H1 (cell line): ENCODE results near the gene BAG2. TPM values are rescaled to one million over a fixed set of nuclear protein-coding genes. Genes with fewer than 3 reads are reported as not detected.

Experiments used
- CTCF ChIA-PET: fragments of 300-600 bp; sonication (Branson Sonifier 250); formaldehyde crosslinking; loops from one replicate; lab custom pipeline; 2021; ENCODE audit not compliant: partially characterized antibody; lab: Charles Lee
- POLR2A ChIA-PET: fragments of 300-600 bp; sonication (Branson Sonifier 250); formaldehyde crosslinking; loops from one replicate; lab custom pipeline; 2021; ENCODE audit warnings: inconsistent platforms; ENCODE audit not compliant: partially characterized antibody; lab: Charles Lee
- DNase-seq, 2 experiments: peaks; one replicate each; pipeline versions ENCODE4 v3.0.0 to v3.0.0-alpha.2; 2010 to 2022; ENCODE audit warnings: low spot score in 2 of 2, low read depth in 1 of 2, mixed read lengths in 1 of 2
- FAIRE-seq: peaks from 2 replicates; lab custom pipeline; 2011; peaks lifted over from hg19 to GRCh38; lab: Jason Lieb, UNC
- H2AFZ ChIP-seq: 2 replicates; pipeline ENCODE4 v1.8.1; 2012; ENCODE audit warnings: low read length, inconsistent platforms
- H2AK5ac ChIP-seq: 2 replicates; pipeline ENCODE4 v1.6.1; 2013; ENCODE audit warnings: low read depth, low read length
- H2BK120ac ChIP-seq: replicated peaks from 2 replicates; pipeline ENCODE3; 2013; ENCODE audit warnings: low read depth, low read length, inconsistent platforms
- H2BK12ac ChIP-seq: 2 replicates; pipeline ENCODE4 v1.6.1; 2013; ENCODE audit warnings: low read depth, low read length
- H2BK15ac ChIP-seq: 2 replicates; pipeline ENCODE4 v1.6.1; 2013; ENCODE audit warnings: low read length
- H2BK20ac ChIP-seq: 2 replicates; pipeline ENCODE4 v1.6.1; 2013; ENCODE audit warnings: low read length
- H2BK5ac ChIP-seq: 2 replicates; pipeline ENCODE4 v1.6.1; 2013; ENCODE audit warnings: low read depth, low read length
- H3K14ac ChIP-seq: 2 replicates; pipeline ENCODE4 v1.6.1; 2013; ENCODE audit warnings: inconsistent platforms; ENCODE audit not compliant: insufficient read length
- H3K18ac ChIP-seq: 2 replicates; pipeline ENCODE4 v1.6.1; 2013; ENCODE audit warnings: low read length; ENCODE audit errors: extremely low read depth
- H3K23ac ChIP-seq: 2 replicates; pipeline ENCODE4 v1.6.1; 2013; ENCODE audit warnings: inconsistent platforms; ENCODE audit not compliant: insufficient read length
- H3K23me2 ChIP-seq: 2 replicates; pipeline ENCODE4 v1.6.1; 2013; ENCODE audit warnings: low read depth, low read length
- H3K27ac ChIP-seq: 2 replicates; pipeline ENCODE4 v1.6.1; 2011; ENCODE audit warnings: low read depth, low read length, inconsistent platforms
- H3K27me3 ChIP-seq, 4 experiments: replicated peaks in 1 of 4; 1 replicate in 1 of 4; 2 replicates in 3 of 4; pipeline versions ENCODE4 v1.6.1 to v1.8.1; 2011 to 2013; ENCODE audit warnings: low read length in 3 of 4, mild to moderate bottlenecking in 3 of 4, inconsistent platforms in 2 of 4, mixed read lengths in 2 of 4, moderate library complexity in 1 of 4; ENCODE audit not compliant: control insufficient read depth in 3 of 4, insufficient read depth in 3 of 4; ENCODE audit errors: extremely low read depth in 1 of 4
- H3K36me3 ChIP-seq, 4 experiments: 2 replicates each; pipeline versions ENCODE4 v1.6.1 to v1.8.1; 2011 to 2013; ENCODE audit warnings: mild to moderate bottlenecking in 4 of 4, low read length in 3 of 4, moderate library complexity in 2 of 4, control low read depth in 1 of 4, inconsistent platforms in 1 of 4; ENCODE audit not compliant: insufficient read depth in 4 of 4, control insufficient read depth in 2 of 4
- H3K4ac ChIP-seq: replicated peaks from 2 replicates; pipeline ENCODE3; 2013; ENCODE audit warnings: low read length, low read depth, mixed read lengths, inconsistent platforms; ENCODE audit not compliant: insufficient read length
- H3K4me1 ChIP-seq, 4 experiments: replicated peaks in 1 of 4; 1 replicate in 1 of 4; 2 replicates in 3 of 4; pipeline versions ENCODE4 v1.6.1 to v1.8.1; 2011 to 2013; ENCODE audit warnings: low read length in 3 of 4, inconsistent platforms in 2 of 4, mixed read lengths in 1 of 4; ENCODE audit not compliant: insufficient read depth in 4 of 4, control insufficient read depth in 3 of 4
- H3K4me2 ChIP-seq, 2 experiments: 2 replicates each; pipeline versions ENCODE4 v1.6.1 to v1.8.1; 2011 to 2013; ENCODE audit warnings: low read depth in 2 of 2, low read length in 2 of 2, control low read depth in 1 of 2, inconsistent platforms in 1 of 2, mild to moderate bottlenecking in 1 of 2; ENCODE audit not compliant: insufficient read depth in 1 of 2
- H3K4me3 ChIP-seq, 4 experiments: fragments of 200-600, 300-600 bp in 1 of 4; sonication (generic), shearing (Covaris generic), sonication (Bioruptor Twin) in 1 of 4; 2 replicates each; pipeline versions ENCODE4 v1.5.1 to v1.8.1; 2011 to 2016; ENCODE audit warnings: low read length in 4 of 4, low read depth in 3 of 4, control low read depth in 2 of 4, inconsistent platforms in 2 of 4, mild to moderate bottlenecking in 2 of 4, mixed read lengths in 1 of 4, moderate library complexity in 1 of 4; ENCODE audit not compliant: insufficient read depth in 2 of 4; ENCODE audit errors: extremely low read depth in 1 of 4
- H3K56ac ChIP-seq: replicated peaks from 2 replicates; pipeline ENCODE3; 2013; ENCODE audit warnings: low read depth, mild to moderate bottlenecking, mixed read lengths, low read length, inconsistent platforms; ENCODE audit not compliant: insufficient read length
- H3K79me1 ChIP-seq: 2 replicates; pipeline ENCODE4 v1.6.1; 2013; ENCODE audit warnings: low read depth, low read length, control low read depth
- H3K79me2 ChIP-seq, 2 experiments: 2 replicates each; pipeline versions ENCODE4 v1.6.1 to v1.8.1; 2012 to 2013; ENCODE audit warnings: low read length in 2 of 2, mild to moderate bottlenecking in 2 of 2, inconsistent platforms in 1 of 2; ENCODE audit not compliant: insufficient read depth in 2 of 2, control insufficient read depth in 1 of 2
- H3K9ac ChIP-seq, 4 experiments: replicated peaks in 1 of 4; 1 replicate in 1 of 4; 2 replicates in 3 of 4; pipeline versions ENCODE4 v1.6.1 to v1.8.1; 2011 to 2013; ENCODE audit warnings: low read depth in 3 of 4, low read length in 3 of 4, control low read depth in 2 of 4, mild to moderate bottlenecking in 2 of 4, moderate library complexity in 2 of 4, inconsistent platforms in 1 of 4; ENCODE audit errors: extremely low read depth in 1 of 4
- H3K9me3 ChIP-seq, 2 experiments: 2 replicates each; pipeline versions ENCODE4 v1.6.1 to v1.8.1; 2012 to 2013; ENCODE audit warnings: mild to moderate bottlenecking in 2 of 2, moderate library complexity in 2 of 2, control low read depth in 1 of 2, inconsistent platforms in 1 of 2, low read depth in 1 of 2, low read length in 1 of 2, mixed read lengths in 1 of 2; ENCODE audit not compliant: insufficient read depth in 2 of 2
- H4K20me1 ChIP-seq, 2 experiments: replicated peaks in 1 of 2; 2 replicates each; pipeline versions ENCODE3 to v1.8.1; 2011 to 2013; ENCODE audit warnings: inconsistent platforms in 2 of 2, low read length in 2 of 2, mild to moderate bottlenecking in 1 of 2; ENCODE audit not compliant: insufficient read depth in 2 of 2, control insufficient read depth in 1 of 2
- H4K5ac ChIP-seq: 2 replicates; pipeline ENCODE4 v1.6.1; 2013; ENCODE audit warnings: low read length, low read depth, mixed read lengths, inconsistent platforms; ENCODE audit not compliant: insufficient read length
- H4K8ac ChIP-seq: 2 replicates; pipeline ENCODE4 v1.8.0; 2013; ENCODE audit warnings: mild to moderate bottlenecking, moderate library complexity, low read length, inconsistent platforms; ENCODE audit not compliant: insufficient read depth; ENCODE audit errors: extremely low read depth
- H4K91ac ChIP-seq: replicated peaks from 2 replicates; pipeline ENCODE3; 2013; ENCODE audit warnings: low read length, mixed read lengths, inconsistent platforms; ENCODE audit not compliant: insufficient read length
- CEBPB ChIP-seq: IDR thresholded peaks from 2 replicates; pipeline ENCODE4 v1.6.1; 2012; ENCODE audit warnings: low read depth, low read length
- EGR1 ChIP-seq: IDR thresholded peaks from 2 replicates; pipeline ENCODE4 v1.6.1; 2011; ENCODE audit warnings: low read depth, low read length, borderline replicate concordance
- KDM4A ChIP-seq: IDR thresholded peaks from one replicate; pipeline ENCODE4 v1.7.1; 2012; ENCODE audit warnings: low read depth, mild to moderate bottlenecking, moderate library complexity, low read length, inconsistent platforms; ENCODE audit not compliant: severe bottlenecking
- WGBS, 2 experiments: shearing (Covaris generic) in 1 of 2; methylation state at CpG; one replicate each; pipeline versions ENCODE4 v1.1.6 to v1.1.7; 2013 to 2015; ENCODE audit warnings: low lambda C conversion rate in 2 of 2, mixed read lengths in 2 of 2, inconsistent platforms in 1 of 2, low coverage in 1 of 2, missing lambda C conversion rate in 1 of 2; ENCODE audit not compliant: insufficient replicate concordance in 2 of 2, insufficient coverage in 1 of 2, insufficient read length in 1 of 2; ENCODE audit errors: extremely low coverage in 1 of 2, missing lambda C conversion rate in 1 of 2; 5-methylcytosine and 5-hydroxymethylcytosine counted together
- polyA plus RNA-seq, 7 experiments: library from polyadenylated mRNA; depleted of rRNA in 3 of 7; stranded (reverse) in 5 of 7; unstranded in 2 of 7; fragments of >200 nt in 5 of 7; fragments of 200-250 nt in 2 of 7; gene quantifications; 1 replicate in 5 of 7; 2 replicates in 1 of 7; 4 replicates in 1 of 7; pipeline versions ENCODE4 v1.2.1 to v1.2.3, GENCODE V29; 2011 to 2013; ENCODE audit warnings: missing spikeins in 2 of 7, mixed read lengths in 2 of 7
- total RNA-seq: library from RNA; stranded (reverse); fragmentation: NEBNext Ultra II Directional; extraction: Animal tissue kit (Norgen Biotek cat#: 25700); gene quantifications from 2 replicates; pipeline ENCODE4 v1.2.1, GENCODE V29; 2021
- TF ChIP-seq, protein P1 (sequence below): IDR thresholded peaks from 2 replicates; pipeline ENCODE4 v1.6.1; 2011; ENCODE audit warnings: low read depth, mild to moderate bottlenecking, low read length; ENCODE audit not compliant: insufficient read depth

BAG2 gene
- total and polyA plus RNA-seq, 2 of the 8 experiments (the other 6 are each of a cell fraction or from before 2014, with no cell fraction given): 4.4 to 7.4 TPM

DNA sequence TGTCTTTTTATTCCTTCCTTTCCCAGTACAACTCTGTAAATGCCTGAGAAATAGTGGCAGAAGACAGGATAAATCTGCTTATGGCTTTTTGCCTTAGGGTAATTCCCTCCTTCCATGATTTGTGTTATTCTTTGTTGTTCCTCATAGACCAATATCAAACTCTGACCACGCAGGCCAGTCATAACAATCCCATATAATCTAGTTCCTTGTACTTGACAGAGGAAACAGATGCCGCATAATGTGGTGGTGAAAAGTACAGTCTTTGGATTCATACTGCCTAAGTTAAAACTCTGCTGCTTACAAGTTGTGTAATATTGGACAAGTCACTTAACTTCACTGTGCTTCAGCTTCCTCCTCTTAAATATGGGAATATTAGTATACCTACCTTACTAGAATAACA lies 8.2 kb upstream of the BAG2 start:
- DNase-seq: no peak
- H3K18ac ChIP-seq: no peak overlapping the region
- H2BK15ac ChIP-seq: no peak overlapping the region
- no peak overlapping the region for H3K4ac ChIP-seq
- H3K36me3 ChIP-seq: peaks cover 0 to 16% (median 5%) of the 10 kb centered on the region in 4 experiments; a peak in 2 of 8 replicates
- no peak overlapping the region for H4K5ac ChIP-seq
- H3K79me1 ChIP-seq: no peaks in the 10 kb centered on the region
- no peak overlapping the region for H2BK20ac ChIP-seq
- H3K23me2 ChIP-seq: no peaks in the 10 kb centered on the region
- no peak overlapping the region for H4K91ac ChIP-seq
- H4K20me1 ChIP-seq: no peaks in the 10 kb centered on the region
- no peaks in the 10 kb centered on the region for H3K4me1 ChIP-seq
- no peak for FAIRE-seq
- H3K9ac ChIP-seq: no peak overlapping the region
- no peak overlapping the region for H3K4me3 ChIP-seq
- H2BK120ac ChIP-seq: no peak overlapping the region
- no peaks in the 10 kb centered on the region; a peak in 1 of 4 replicates for H3K9me3 ChIP-seq
- no peak overlapping the region for H3K56ac ChIP-seq
- no peaks in the 10 kb centered on the region for H3K79me2 ChIP-seq
- no peak overlapping the region for H4K8ac ChIP-seq
- no peak overlapping the region for H3K27ac ChIP-seq
- ChIA-PET CTCF (interaction anchor here (0.6 kb wide), 1 partner anchor 42 kb away, joined by 3 read pairs; no protein-coding TSS in a partner anchor), POLR2A (no interaction called here)
- no peak overlapping the region for H3K4me2 ChIP-seq
- no peak overlapping the region for H2BK5ac ChIP-seq
- H3K14ac ChIP-seq: no peak overlapping the region
- H2AK5ac ChIP-seq: no peak overlapping the region
- no peak overlapping the region for H2BK12ac ChIP-seq
- no peak overlapping the region for H3K23ac ChIP-seq
- 97% methylated on average over 2 of the region's 2 CpGs; no CpG with 5 or more reads in 1 of the 2 experiments for WGBS, 2 experiments
- H3K27me3 ChIP-seq: no peaks in the 10 kb centered on the region
- no peak overlapping the region for H2AFZ ChIP-seq
- no peak for TF ChIP-seq CEBPB
- no peak for TF ChIP-seq EGR1
- no peak for TF ChIP-seq KDM4A
- TF ChIP-seq, protein P1, sequence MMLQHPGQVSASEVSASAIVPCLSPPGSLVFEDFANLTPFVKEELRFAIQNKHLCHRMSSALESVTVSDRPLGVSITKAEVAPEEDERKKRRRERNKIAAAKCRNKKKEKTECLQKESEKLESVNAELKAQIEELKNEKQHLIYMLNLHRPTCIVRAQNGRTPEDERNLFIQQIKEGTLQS: no peak
